Measurements from ENCODE around the gene ACOX1. TPM values are rescaled to one million over a fixed set of nuclear protein-coding genes. Genes with fewer than 3 reads are reported as not detected.

Gene ACOX1
- total RNA-seq, 1 donor from 2014 or later = 23.3 TPM

DNA sequence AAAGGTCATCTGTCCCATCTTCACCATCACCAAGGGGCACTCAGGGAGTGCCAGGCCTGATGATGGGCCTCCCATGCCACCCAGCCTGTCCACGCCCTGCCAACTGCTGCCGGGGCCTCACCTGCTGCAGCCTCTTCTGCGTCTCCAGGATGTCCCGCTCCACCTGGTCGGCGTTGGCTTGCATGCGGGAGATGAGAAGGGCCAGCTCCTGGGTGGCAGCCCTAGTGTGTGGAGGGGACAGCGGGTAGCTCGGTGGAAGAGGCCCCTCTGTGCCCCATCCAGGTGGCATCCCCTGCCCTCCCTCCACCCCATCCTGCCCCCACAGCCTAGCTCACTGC, 44.9 kb upstream of the ACOX1 start:
- ATAC-seq (ENCODE audit: low read depth) (no peak), DNase-seq (no peak)
- H3K4me3 Mint-ChIP-seq = no peak overlapping the region
- POLR2A ChIA-PET = no interaction called here
- H3K4me1 Mint-ChIP-seq = no peaks in the 10 kb centered on the region
- CTCF ChIA-PET = no interaction called here
- H3K27ac Mint-ChIP-seq = no peak overlapping the region
- H3K36me3 Mint-ChIP-seq (ENCODE audit: low read depth) = no peaks in the 10 kb centered on the region
- no peaks in the 10 kb centered on the region for H3K9me3 Mint-ChIP-seq
- TF ChIP-seq, protein P1, sequence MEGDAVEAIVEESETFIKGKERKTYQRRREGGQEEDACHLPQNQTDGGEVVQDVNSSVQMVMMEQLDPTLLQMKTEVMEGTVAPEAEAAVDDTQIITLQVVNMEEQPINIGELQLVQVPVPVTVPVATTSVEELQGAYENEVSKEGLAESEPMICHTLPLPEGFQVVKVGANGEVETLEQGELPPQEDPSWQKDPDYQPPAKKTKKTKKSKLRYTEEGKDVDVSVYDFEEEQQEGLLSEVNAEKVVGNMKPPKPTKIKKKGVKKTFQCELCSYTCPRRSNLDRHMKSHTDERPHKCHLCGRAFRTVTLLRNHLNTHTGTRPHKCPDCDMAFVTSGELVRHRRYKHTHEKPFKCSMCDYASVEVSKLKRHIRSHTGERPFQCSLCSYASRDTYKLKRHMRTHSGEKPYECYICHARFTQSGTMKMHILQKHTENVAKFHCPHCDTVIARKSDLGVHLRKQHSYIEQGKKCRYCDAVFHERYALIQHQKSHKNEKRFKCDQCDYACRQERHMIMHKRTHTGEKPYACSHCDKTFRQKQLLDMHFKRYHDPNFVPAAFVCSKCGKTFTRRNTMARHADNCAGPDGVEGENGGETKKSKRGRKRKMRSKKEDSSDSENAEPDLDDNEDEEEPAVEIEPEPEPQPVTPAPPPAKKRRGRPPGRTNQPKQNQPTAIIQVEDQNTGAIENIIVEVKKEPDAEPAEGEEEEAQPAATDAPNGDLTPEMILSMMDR (IDR thresholded peaks at IDR 0.05) = no peak
- no peaks in the 10 kb centered on the region for H3K27me3 Mint-ChIP-seq
- intact Hi-C loops (cut with micrococcal nuclease) = no loop called here

DNA sequence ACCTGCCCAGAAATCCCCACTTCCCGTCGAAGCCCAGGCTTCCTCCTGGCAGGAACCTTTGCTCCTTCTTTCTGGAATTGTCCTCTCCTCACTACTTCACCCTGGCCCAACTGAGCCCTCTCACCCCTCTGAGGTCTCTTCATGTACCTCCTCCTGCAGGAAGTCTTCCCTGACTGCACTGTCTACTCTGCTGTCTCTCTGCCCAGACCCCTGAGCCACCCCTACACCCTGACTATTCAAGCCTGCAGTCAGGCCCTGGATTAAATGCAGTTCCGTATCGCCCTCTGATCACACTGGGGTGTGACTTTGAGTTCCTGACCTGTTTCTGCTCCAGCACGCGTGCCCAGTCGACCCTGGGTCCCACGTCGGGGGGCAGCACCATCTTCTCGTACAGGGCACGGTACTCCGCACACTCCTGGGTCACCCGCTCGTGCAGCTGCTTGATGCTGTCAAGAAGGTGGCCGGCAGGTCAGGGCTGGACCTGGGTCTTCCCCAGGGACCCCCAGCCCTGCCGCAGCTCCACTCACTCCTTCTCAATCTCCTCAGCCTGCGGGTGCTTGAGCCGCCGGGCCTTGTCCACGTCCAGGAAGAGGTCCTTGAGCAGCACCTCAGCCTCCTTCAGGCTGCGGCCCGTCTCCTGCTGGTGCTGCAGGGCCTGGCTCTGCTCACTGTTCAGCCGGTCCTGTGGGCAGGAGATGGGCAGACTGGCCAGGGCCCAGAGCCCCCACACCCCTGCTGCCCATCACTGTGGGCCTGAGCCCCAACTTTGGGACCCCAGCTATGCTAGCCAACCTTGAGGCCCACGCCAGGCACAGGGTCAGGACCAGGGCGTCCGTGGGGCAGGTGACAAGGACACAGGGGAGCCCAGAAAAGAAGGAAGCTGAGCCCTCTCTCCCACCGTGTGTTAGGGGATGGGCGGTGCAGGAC, 44.3 kb upstream of the ACOX1 start:
- Mint-ChIP-seq H3K4me1 (no peaks in the 10 kb centered on the region), H3K27ac (no peak overlapping the region), H3K27me3 (no peaks in the 10 kb centered on the region), H3K9me3 (no peaks in the 10 kb centered on the region), H3K4me3 (no peak overlapping the region), H3K36me3 (ENCODE audit: low read depth) (no peaks in the 10 kb centered on the region)
- intact Hi-C loops (cut with micrococcal nuclease) = no loop called here
- CTCF ChIA-PET = no interaction called here
- TF ChIP-seq, protein P1 (IDR thresholded peaks at IDR 0.05) = no peak
- ATAC-seq (ENCODE audit: low read depth) (no peak), DNase-seq (no peak)
- POLR2A ChIA-PET = no interaction called here

DNA sequence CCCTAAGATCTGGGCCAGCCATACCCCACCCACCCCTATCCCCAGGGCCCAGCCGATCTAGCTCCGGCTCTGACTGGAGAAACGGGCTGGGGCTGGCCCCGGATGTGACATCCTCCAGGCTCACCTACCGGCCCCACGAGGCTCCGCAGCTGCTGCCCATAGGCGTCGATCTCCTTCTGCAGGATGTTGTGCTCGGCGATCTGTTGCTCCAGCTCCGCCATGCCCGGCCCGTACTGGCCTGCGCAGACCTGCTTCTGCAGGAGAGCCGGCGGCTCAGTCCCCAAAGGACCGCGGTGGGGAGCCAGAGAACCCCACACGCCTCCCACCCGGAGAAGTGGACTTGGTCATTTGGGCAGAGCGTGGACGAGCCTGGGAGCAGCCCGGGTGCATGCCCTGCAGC, 43.3 kb upstream of the ACOX1 start:
- TF ChIP-seq, protein P1 (IDR thresholded peaks at IDR 0.05) = no peak
- H3K27me3 Mint-ChIP-seq = no peaks in the 10 kb centered on the region
- no peak overlapping the region for H3K27ac Mint-ChIP-seq
- H3K36me3 Mint-ChIP-seq (ENCODE audit: low read depth) = no peaks in the 10 kb centered on the region
- intact Hi-C loops (cut with micrococcal nuclease) = no loop called here
- H3K4me3 Mint-ChIP-seq = no peak overlapping the region
- CTCF ChIA-PET = no interaction called here
- DNase-seq (no peak), ATAC-seq (ENCODE audit: low read depth) (no peak)
- H3K9me3 Mint-ChIP-seq = no peaks in the 10 kb centered on the region
- no peaks in the 10 kb centered on the region for H3K4me1 Mint-ChIP-seq
- POLR2A ChIA-PET = no interaction called here

DNA sequence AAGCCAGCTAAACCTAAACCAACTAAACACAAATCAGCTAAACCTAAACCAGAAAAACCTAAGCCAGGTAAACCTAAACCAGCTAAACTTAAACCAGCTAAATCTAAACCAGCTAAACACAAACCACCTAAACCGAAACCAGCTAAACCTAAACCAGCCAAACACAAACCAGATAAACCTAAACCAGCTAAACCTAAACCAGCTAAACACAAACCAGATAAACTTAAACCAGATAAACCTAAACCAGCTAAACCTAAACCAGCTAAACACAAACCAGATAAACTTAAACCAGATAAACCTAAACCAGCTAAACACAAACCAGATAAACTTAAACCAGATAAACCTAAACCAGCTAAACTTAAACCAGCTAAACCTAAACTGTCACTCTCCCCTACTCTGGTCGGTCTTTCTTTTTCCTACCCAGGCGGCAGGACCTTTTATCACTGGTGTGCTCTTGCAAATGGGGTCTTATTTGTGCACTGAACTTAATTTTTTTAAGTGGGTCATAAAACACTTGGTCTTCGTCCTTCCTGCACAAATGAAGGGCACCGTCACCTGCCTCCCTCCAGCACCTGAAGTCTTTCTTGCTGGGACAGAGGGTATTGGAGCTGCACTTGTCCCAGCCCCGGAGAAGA, 41.0 kb upstream of the ACOX1 start:
- intact Hi-C loops (cut with micrococcal nuclease) = loop anchor here (10.0 kb wide), 1 partner anchor 365 kb away; the partner anchor contains the start of gene SPHK1
- Mint-ChIP-seq H3K27me3 (no peaks in the 10 kb centered on the region), H3K27ac (no peak overlapping the region), H3K4me3 (no peak overlapping the region), H3K9me3 (no peaks in the 10 kb centered on the region), H3K36me3 (ENCODE audit: low read depth) (no peaks in the 10 kb centered on the region), H3K4me1 (no peaks in the 10 kb centered on the region)
- CTCF ChIA-PET = interaction anchor here (0.7 to 2.1 kb wide), 4 partner anchors 9 to 260 kb away, joined by 3 to 6 read pairs (median 4); no protein-coding TSS in a partner anchor
- TF ChIP-seq, protein P1 (IDR thresholded peaks at IDR 0.05) = no peak
- DNase-seq (no peak), ATAC-seq (ENCODE audit: low read depth) (no peak)
- POLR2A ChIA-PET = no interaction called here

- intact Hi-C loops (cut with micrococcal nuclease) = loop anchor here (10.0 kb wide), 1 partner anchor 366 kb away; the partner anchor contains the start of gene SPHK1
Measured at GRCh38 chr17:76018801-76019200, 39.8 kb upstream of the ACOX1 start.

More at GRCh38 chr17:76018801-76019200, 39.8 kb upstream of the ACOX1 start:
- no peak for DNase-seq
- Mint-ChIP-seq H3K27me3 (no peaks in the 10 kb centered on the region), H3K4me3 (no peak overlapping the region), H3K27ac (no peak overlapping the region), H3K4me1 (peaks cover 5% of the 10 kb centered on the region), H3K36me3 (ENCODE audit: low read depth) (no peaks in the 10 kb centered on the region), H3K9me3 (no peaks in the 10 kb centered on the region)
- no peak for ATAC-seq (ENCODE audit: low read depth)
- ChIA-PET CTCF (interaction anchor here (2.1 kb wide), 1 partner anchor 8 kb away, joined by 6 read pairs; no protein-coding TSS in a partner anchor), POLR2A (no interaction called here)
- TF ChIP-seq, protein P1 (IDR thresholded peaks at IDR 0.05) = no peak

All from activated B cell treated with CpG ODN at 0.5 μM for 24 hours (primary cell).